Activated gamma-delta T cell (primary cell): ENCODE results near the gene SMIM35.

Experiments used
- DNase-seq: peaks from one replicate; lab custom pipeline; 2025; lab: John Stamatoyannopoulos, UW

SMIM35 gene

GRCh38 chr11:118057251-118058145, 29.3 kb downstream of the SMIM35 start:
- no peak for DNase-seq

GRCh38 chr11:118056806-118057205, 30.0 kb downstream of the SMIM35 start:
- DNase-seq = no peak

GRCh38 chr11:118055966-118056365, 30.8 kb downstream of the SMIM35 start:
- no peak for DNase-seq

- no peak for DNase-seq
These were observed 31.8 kb downstream of the SMIM35 start for GRCh38 chr11:118054712-118055640.

GRCh38 chr11:118052581-118053206, 34.1 kb downstream of the SMIM35 start:
- DNase-seq = no peak

GRCh38 chr11:118051611-118052461, 34.9 kb downstream of the SMIM35 start:
- no peak for DNase-seq

GRCh38 chr11:118051136-118051610, 35.6 kb downstream of the SMIM35 start:
- no peak for DNase-seq

GRCh38 chr11:118050208-118050891, 36.4 kb downstream of the SMIM35 start:
- no peak for DNase-seq

GRCh38 chr11:118049771-118050170, 37.0 kb downstream of the SMIM35 start:
- DNase-seq = no peak

- no peak for DNase-seq
These were observed 38.0 kb downstream of the SMIM35 start for GRCh38 chr11:118048472-118049370.

GRCh38 chr11:118047749-118048148, 39.0 kb downstream of the SMIM35 start:
- no peak for DNase-seq

GRCh38 chr11:118046964-118047700, 39.6 kb downstream of the SMIM35 start:
- no peak for DNase-seq

GRCh38 chr11:118046051-118046963, 40.5 kb downstream of the SMIM35 start:
- DNase-seq = no peak

GRCh38 chr11:118045191-118045590, 41.6 kb downstream of the SMIM35 start:
- no peak for DNase-seq

- DNase-seq = no peak
These were observed 44.0 kb downstream of the SMIM35 start for GRCh38 chr11:118042796-118043195.

- DNase-seq = no peak
These were observed 44.6 kb downstream of the SMIM35 start for GRCh38 chr11:118042141-118042540.

GRCh38 chr11:118033443-118033842, 53.3 kb downstream of the SMIM35 start:
- DNase-seq = no peak

- DNase-seq = no peak
These were observed 58.1 kb downstream of the SMIM35 start for GRCh38 chr11:118028626-118029025.
